IPS-15b (cell line): ENCODE results near the gene SPAG4.
A peak's percentile ranks its signal among the peaks of the same experiment; 100 is the strongest.

ENCODE experiments used
- H3K27me3 ChIP-seq: one replicate; pipeline ENCODE4 v1.6.1; 2013; ENCODE audit warnings: low read length; ENCODE audit not compliant: control insufficient read depth, insufficient read depth
- H3K36me3 ChIP-seq: one replicate; pipeline ENCODE4 v1.6.1; 2013; ENCODE audit warnings: low read length; ENCODE audit not compliant: control insufficient read depth, insufficient read depth
- H3K4me1 ChIP-seq: one replicate; pipeline ENCODE4 v1.6.1; 2013; ENCODE audit warnings: mild to moderate bottlenecking, low read length; ENCODE audit not compliant: control insufficient read depth, insufficient read depth
- H3K4me3 ChIP-seq: one replicate; pipeline ENCODE4 v1.5.1; 2013; ENCODE audit warnings: low read depth, low read length
- H3K9ac ChIP-seq: one replicate; pipeline ENCODE4 v1.6.1; 2013; ENCODE audit warnings: low read depth, mild to moderate bottlenecking, low read length
- H3K9me3 ChIP-seq: one replicate; pipeline ENCODE4 v1.6.1; 2013; ENCODE audit warnings: mild to moderate bottlenecking, low read length; ENCODE audit not compliant: control insufficient read depth, insufficient read depth

SPAG4 gene

GRCh38 chr20:35664466-35665206 is 49.0 kb downstream of the SPAG4 start, which contains the start of the genes CPNE1 and RBM12:
Gene CPNE1, minus strand, starts transcription at chr20:35664900. Its CDS starts 31,977 bp downstream, at chr20:35632923.
Gene RBM12, minus strand, starts transcription at chr20:35664900. Its CDS starts 9,578 bp downstream, at chr20:35655322.
- no peaks in the 10 kb centered on the region for H3K36me3 ChIP-seq
- H3K4me1 ChIP-seq, result peaks cover 12% of the 10 kb centered on the region
- H3K4me3 ChIP-seq, result peak within 1 kb of the TSS; percentile 100
- no peaks in the 10 kb centered on the region for H3K27me3 ChIP-seq
- peak within 1 kb of the TSS; percentile 100 for H3K9ac ChIP-seq
- H3K9me3 ChIP-seq, result no peaks in the 10 kb centered on the region

DNA sequence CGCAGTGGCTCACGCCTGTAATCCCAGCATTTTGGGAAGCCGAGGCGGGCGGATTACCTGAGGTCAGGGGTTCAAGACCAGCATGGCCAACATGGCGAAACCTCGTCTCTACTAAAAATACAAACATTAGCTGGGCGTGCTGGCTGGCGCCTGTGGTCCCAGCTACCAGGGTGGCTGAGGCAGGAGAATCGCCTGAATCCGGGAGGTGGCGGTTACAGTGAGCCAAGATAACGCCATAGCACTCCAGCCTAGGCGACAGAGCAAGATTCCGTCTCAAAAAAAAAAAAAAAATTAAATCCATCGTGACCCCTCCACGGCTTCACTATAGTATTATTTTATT is 50.3 kb downstream of the SPAG4 start:
- Histone ChIP-seq H3K27me3 (no peaks in the 10 kb centered on the region), H3K9ac (no peak overlapping the region), H3K9me3 (no peaks in the 10 kb centered on the region), H3K4me1 (peaks cover 4% of the 10 kb centered on the region), H3K4me3 (no peak overlapping the region), H3K36me3 (peaks cover under 1% of the 10 kb centered on the region)

DNA sequence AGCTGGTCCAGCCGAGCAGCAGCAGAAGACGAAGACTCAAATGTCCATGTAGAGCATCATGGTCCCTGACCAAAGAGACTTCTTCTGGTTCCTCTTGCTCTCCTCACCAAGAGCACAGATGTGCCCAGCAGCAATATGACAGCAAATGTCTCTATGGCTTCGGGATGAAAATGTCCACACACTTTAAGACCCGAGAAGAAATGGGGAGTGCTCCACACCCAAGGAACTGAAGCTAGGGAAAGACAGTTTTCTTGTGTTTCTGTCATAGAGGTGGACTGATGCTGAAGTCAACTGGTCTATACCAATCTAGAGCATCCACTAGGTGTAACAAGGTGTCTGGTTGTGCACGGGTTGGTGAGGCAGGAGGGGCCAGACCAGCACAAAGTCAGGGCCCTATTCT is 53.6 kb downstream of the SPAG4 start:
- Histone ChIP-seq H3K4me3 (no peak overlapping the region), H3K9me3 (no peaks in the 10 kb centered on the region), H3K9ac (no peak overlapping the region), H3K36me3 (peaks cover 3% of the 10 kb centered on the region), H3K27me3 (no peaks in the 10 kb centered on the region), H3K4me1 (no peaks in the 10 kb centered on the region)

GRCh38 chr20:35669681-35670080 is 54.1 kb downstream of the SPAG4 start:
- H3K4me1 ChIP-seq, result no peaks in the 10 kb centered on the region
- no peaks in the 10 kb centered on the region for H3K27me3 ChIP-seq
- peaks cover 5% of the 10 kb centered on the region for H3K36me3 ChIP-seq
- H3K4me3 ChIP-seq, result no peak overlapping the region
- H3K9ac ChIP-seq, result no peak overlapping the region
- no peaks in the 10 kb centered on the region for H3K9me3 ChIP-seq
